8988T (cell line): ENCODE data around the gene SF3B3.
"Not testable (repeated sequence)": the region's sequence is repeated elsewhere in the genome, so short reads cannot be mapped to it uniquely, and the experiment has no call there.

Experiments
- DNase-seq: peaks from one replicate; pipeline ENCODE4 v3.0.0; 2011

The SF3B3 gene

GRCh38 chr16:70512456-70512855 is 11.2 kb upstream of the SF3B3 start:
- DNase-seq = no peak

- no peak for DNase-seq
These were observed 2.9 kb upstream of the SF3B3 start for GRCh38 chr16:70520612-70521297.

- no peak for DNase-seq
These were observed 1.2 kb upstream of the SF3B3 start for GRCh38 chr16:70522216-70523075.

- peak; percentile 77 for DNase-seq
These were observed 407 bp upstream of the SF3B3 start, which contains the start of gene COG4 for GRCh38 chr16:70523076-70523742. Gene COG4 (minus strand): TSS chr16:70523554. CDS start chr16:70523543, 11 bp downstream.

GRCh38 chr16:70524399-70524825 is 796 bp downstream of the SF3B3 start:
- not testable (repeated sequence) for DNase-seq

- no peak for DNase-seq
These were observed 2.8 kb downstream of the SF3B3 start for GRCh38 chr16:70526403-70526802.

DNA sequence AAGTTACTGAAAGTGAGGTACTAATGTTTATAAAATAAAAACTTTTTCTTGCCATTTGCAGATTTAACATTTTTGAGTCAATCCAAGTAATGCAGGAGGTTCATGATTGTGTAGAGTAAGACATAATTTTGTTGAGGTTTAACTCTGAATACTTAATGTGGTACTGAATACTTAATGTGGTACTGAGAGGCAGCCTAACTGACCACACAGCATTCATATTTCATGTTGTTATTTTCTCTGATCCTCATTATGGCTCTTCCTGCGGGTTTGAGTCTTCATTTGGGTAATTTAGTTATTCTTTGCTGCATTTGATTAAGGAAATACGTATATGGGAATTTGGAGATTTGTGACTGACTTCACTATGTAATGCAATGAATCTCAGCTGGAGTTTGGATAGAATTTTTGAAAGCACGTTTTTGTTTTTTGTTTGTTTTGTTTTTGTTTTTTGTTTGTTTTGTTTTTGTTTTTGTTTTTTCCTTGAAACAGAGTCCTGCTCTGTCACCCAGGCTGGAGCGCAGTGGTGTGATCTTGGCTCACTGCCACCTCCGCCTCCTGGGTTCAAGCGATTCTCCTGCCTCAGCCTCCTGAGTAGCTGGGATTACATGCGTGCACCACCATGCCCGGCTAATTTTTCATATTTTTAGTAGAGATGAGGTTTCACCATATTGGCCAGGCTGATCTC is 3.8 kb downstream of the SF3B3 start:
- DNase-seq = no peak

- peak; percentile 48 for DNase-seq
These were observed 5.6 kb downstream of the SF3B3 start for GRCh38 chr16:70529051-70529777.

- DNase-seq = not testable (repeated sequence)
These were observed 6.3 kb downstream of the SF3B3 start for GRCh38 chr16:70529954-70530353.

DNA sequence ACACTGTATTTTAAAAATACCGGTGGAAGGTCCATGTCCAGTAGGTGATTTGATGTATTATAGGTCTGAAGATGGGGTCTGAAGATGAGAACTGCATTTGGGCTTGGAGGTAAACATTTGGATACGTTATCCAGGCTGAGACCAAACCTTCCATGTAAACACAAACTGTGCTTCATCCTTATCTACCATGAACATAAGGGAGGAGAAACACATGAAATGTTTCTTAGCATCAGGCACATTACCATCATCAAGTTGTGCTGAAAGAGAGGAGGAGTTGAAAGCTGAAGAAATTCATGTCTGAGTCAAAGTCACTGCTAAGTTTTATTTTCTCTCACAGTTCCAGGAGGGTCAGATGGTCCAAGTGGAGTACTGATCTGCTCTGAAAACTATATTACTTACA is 11.4 kb downstream of the SF3B3 start:
- DNase-seq = no peak

- no peak for DNase-seq
These were observed 17.4 kb downstream of the SF3B3 start for GRCh38 chr16:70540994-70541393.

DNA sequence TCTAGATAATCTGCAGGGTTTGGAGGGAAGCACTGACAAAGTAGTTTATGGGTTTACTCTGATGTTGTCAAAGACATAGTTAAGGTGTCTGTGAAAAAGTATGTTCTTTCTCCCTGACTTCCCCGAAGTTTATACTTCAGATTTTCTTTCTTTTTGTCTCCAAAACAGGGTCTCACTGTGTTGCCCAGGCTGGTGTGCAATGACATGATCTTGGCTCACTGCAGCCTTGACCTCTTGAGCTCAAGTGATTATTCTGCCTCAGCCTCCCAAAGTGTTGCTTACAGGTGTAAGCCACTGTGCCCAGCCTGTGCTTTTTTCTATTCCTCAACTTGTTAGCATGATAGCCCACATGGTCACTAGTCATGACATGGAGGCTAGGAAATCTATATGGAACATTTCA is 20.9 kb downstream of the SF3B3 start:
- no peak for DNase-seq

- no peak for DNase-seq
These were observed 25.3 kb downstream of the SF3B3 start for GRCh38 chr16:70548936-70549335.

GRCh38 chr16:70550082-70550481 is 26.5 kb downstream of the SF3B3 start:
- DNase-seq = no peak

GRCh38 chr16:70551788-70552187 is 28.2 kb downstream of the SF3B3 start:
- no peak for DNase-seq

DNA sequence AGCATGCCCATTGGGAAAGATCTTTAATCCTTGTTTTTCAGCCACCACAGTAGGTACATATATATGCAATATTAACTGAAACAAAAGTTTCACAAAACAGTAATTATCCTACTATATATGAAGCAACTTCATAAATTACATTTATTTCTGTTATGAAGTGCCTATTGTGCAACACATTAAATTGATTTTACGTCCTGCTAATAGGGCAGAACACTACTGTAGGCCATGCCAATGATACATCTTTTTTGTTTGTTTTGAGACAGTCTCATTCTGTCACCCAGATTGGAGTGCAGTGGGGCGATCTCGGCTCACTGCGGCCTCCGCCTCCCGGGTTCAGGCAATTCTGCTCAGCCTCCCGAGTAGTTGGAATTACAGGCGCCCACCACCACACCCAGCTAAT is 29.1 kb downstream of the SF3B3 start:
- DNase-seq = no peak

- DNase-seq = no peak
These were observed 30.0 kb downstream of the SF3B3 start for GRCh38 chr16:70553645-70554044.

- no peak for DNase-seq
These were observed 32.4 kb downstream of the SF3B3 start for GRCh38 chr16:70556063-70556462.

DNA sequence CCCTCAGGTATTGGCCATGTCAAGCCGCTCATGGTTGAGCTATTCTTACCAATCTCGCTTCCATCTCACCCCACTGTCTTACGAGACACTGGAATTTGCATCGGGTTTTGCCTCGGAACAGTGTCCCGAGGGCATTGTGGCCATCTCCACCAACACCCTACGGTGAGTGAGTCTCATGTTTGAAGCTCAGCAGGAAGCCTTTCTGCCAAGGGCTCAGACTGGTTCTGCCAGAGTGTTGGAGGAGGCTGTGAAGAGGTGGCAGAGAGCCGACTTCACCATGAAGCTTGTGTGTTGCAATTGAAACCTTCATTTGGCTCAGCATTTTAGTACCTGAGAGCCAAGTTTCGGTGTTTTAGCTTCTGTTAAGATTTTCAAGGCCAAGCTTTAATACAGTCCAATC is 38.0 kb downstream of the SF3B3 start:
- DNase-seq = no peak

- DNase-seq = no peak
These were observed 40.0 kb downstream of the SF3B3 start for GRCh38 chr16:70563636-70564035.

DNA sequence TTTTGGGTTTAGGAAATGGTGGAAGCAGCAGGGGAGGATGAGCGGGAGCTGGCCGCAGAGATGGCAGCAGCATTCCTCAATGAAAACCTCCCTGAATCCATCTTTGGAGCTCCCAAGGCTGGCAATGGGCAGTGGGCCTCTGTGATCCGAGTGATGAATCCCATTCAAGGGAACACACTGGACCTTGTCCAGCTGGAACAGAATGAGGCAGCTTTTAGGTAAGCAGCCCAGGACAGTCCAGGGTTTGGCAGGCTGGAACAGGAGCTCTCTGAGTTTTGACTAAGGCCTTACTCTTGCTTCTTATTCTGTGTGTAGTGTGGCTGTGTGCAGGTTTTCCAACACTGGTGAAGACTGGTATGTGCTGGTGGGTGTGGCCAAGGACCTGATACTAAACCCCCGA is 41.4 kb downstream of the SF3B3 start:
- no peak for DNase-seq

- DNase-seq = no peak
These were observed 45.1 kb downstream of the SF3B3 start for GRCh38 chr16:70568601-70569237.
